ENCODE results near the gene SCARB1. TPM values are rescaled to one million over a fixed set of nuclear protein-coding genes. Genes with fewer than 3 reads are reported as not detected.

Gene SCARB1
- total and polyA plus RNA-seq, 9 of the 15 experiments (the other 6 are each of a cell fraction or from before 2014, with no cell fraction given) = 0.56 to 157 (median 52.8) TPM

- TF ChIP-seq FOS (IDR thresholded peaks at IDR 0.05; ENCODE audit: extremely low read depth, insufficient read length) (no peak), PTBP1 (IDR thresholded peaks at IDR 0.05; ENCODE audit: low read depth, low read length) (no peak), COPS2 (conservative IDR thresholded peaks at IDR 0.05) (no peak), GABPB2 (CRISPR knock-in tag; conservative IDR thresholded peaks at IDR 0.05) (no peak), SMARCA5 (IDR thresholded peaks at IDR 0.05) (0 out of 2 replicates have a peak, but pooled peaks have one; percentile 17), RBM25 (IDR thresholded peaks at IDR 0.05; ENCODE audit: low read depth, low read length, severe bottlenecking) (peak; percentile 57), TCF7 (IDR thresholded peaks at IDR 0.05; ENCODE audit: borderline replicate concordance) (no peak), DMBX1 (CRISPR knock-in tag; IDR thresholded peaks at IDR 0.05; ENCODE audit: borderline replicate concordance) (no peak), NFXL1 (CRISPR knock-in tag; IDR thresholded peaks at IDR 0.05) (no peak), ZNF263 (CRISPR knock-in tag; IDR thresholded peaks at IDR 0.05; ENCODE audit: borderline replicate concordance) (no peak), PATZ1 (CRISPR knock-in tag; IDR thresholded peaks at IDR 0.05; ENCODE audit: borderline replicate concordance) (no peak), USF1 (CRISPR knock-in tag; IDR thresholded peaks at IDR 0.05) (no peak), ESRRB (CRISPR knock-in tag; IDR thresholded peaks at IDR 0.05; ENCODE audit: borderline replicate concordance) (no peak), BCOR (IDR thresholded peaks at IDR 0.05) (peak; percentile 62; the same call in 1 of the 2 replicates), CC2D1A (IDR thresholded peaks at IDR 0.05) (no peak), PYGO2 (tag; IDR thresholded peaks at IDR 0.05) (no peak), ZFP36 (IDR thresholded peaks at IDR 0.05; ENCODE audit: low read depth, low read length, partially characterized antibody) (peak; percentile 94)
- TF ChIP-seq, protein P1, sequence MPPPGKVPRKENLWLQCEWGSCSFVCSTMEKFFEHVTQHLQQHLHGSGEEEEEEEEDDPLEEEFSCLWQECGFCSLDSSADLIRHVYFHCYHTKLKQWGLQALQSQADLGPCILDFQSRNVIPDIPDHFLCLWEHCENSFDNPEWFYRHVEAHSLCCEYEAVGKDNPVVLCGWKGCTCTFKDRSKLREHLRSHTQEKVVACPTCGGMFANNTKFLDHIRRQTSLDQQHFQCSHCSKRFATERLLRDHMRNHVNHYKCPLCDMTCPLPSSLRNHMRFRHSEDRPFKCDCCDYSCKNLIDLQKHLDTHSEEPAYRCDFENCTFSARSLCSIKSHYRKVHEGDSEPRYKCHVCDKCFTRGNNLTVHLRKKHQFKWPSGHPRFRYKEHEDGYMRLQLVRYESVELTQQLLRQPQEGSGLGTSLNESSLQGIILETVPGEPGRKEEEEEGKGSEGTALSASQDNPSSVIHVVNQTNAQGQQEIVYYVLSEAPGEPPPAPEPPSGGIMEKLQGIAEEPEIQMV (tag; conservative IDR thresholded peaks at IDR 0.05; ENCODE audit: low read depth) = no peak
- TF ChIP-seq, protein P2, sequence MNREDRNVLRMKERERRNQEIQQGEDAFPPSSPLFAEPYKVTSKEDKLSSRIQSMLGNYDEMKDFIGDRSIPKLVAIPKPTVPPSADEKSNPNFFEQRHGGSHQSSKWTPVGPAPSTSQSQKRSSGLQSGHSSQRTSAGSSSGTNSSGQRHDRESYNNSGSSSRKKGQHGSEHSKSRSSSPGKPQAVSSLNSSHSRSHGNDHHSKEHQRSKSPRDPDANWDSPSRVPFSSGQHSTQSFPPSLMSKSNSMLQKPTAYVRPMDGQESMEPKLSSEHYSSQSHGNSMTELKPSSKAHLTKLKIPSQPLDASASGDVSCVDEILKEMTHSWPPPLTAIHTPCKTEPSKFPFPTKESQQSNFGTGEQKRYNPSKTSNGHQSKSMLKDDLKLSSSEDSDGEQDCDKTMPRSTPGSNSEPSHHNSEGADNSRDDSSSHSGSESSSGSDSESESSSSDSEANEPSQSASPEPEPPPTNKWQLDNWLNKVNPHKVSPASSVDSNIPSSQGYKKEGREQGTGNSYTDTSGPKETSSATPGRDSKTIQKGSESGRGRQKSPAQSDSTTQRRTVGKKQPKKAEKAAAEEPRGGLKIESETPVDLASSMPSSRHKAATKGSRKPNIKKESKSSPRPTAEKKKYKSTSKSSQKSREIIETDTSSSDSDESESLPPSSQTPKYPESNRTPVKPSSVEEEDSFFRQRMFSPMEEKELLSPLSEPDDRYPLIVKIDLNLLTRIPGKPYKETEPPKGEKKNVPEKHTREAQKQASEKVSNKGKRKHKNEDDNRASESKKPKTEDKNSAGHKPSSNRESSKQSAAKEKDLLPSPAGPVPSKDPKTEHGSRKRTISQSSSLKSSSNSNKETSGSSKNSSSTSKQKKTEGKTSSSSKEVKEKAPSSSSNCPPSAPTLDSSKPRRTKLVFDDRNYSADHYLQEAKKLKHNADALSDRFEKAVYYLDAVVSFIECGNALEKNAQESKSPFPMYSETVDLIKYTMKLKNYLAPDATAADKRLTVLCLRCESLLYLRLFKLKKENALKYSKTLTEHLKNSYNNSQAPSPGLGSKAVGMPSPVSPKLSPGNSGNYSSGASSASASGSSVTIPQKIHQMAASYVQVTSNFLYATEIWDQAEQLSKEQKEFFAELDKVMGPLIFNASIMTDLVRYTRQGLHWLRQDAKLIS (CRISPR knock-in tag; IDR thresholded peaks at IDR 0.05) = no peak
Observed at GRCh38 chr12:124805050-124805449, 58.6 kb downstream of the SCARB1 start (continued).
